Type B pancreatic cell (in vitro differentiated cells): ENCODE data around the gene SCEL. TPM values are rescaled to one million over a fixed set of nuclear protein-coding genes. Genes with fewer than 3 reads are reported as not detected.

Source experiments
- DNase-seq: peaks from one replicate; pipeline ENCODE4 v3.0.0; 2021; ENCODE audit warnings: mixed read lengths; ENCODE audit not compliant: unreplicated experiment; ENCODE audit errors: extremely low spot score
- H3K27ac Mint-ChIP-seq: 2 replicates; pipeline ENCODE4 v1.8.0; 2021; ENCODE audit warnings: mild to moderate bottlenecking, mixed read lengths
- H3K27me3 Mint-ChIP-seq: 2 replicates; pipeline ENCODE4 v1.8.0; 2021; ENCODE audit warnings: mixed read lengths
- H3K36me3 Mint-ChIP-seq: 2 replicates; pipeline ENCODE4 v1.8.0; 2021; ENCODE audit warnings: mixed read lengths
- H3K4me1 Mint-ChIP-seq: one replicate; pipeline ENCODE4 v1.8.0; 2021; ENCODE audit warnings: mixed read lengths; ENCODE audit not compliant: unreplicated experiment
- H3K4me3 Mint-ChIP-seq: 2 replicates; pipeline ENCODE4 v1.8.0; 2021; ENCODE audit warnings: mild to moderate bottlenecking, mixed read lengths
- H3K9me3 Mint-ChIP-seq: 2 replicates; pipeline ENCODE4 v1.8.0; 2021; ENCODE audit warnings: mixed read lengths
- total RNA-seq: library from RNA; stranded (reverse); gene quantifications from 2 replicates; pipeline ENCODE4 v1.2.1, GENCODE V29; 2021; ENCODE audit warnings: low replicate concordance
- TF ChIP-seq, protein P1 (sequence below): fragments of 200-600 bp; sonication (generic); conservative IDR thresholded peaks from 2 replicates; pipeline ENCODE4 v1.5.0; 2021; ENCODE audit warnings: antibody characterized with exemption, mild to moderate bottlenecking

SCEL gene
- total RNA-seq, 1 donor from 2014 or later = 102 TPM

DNA sequence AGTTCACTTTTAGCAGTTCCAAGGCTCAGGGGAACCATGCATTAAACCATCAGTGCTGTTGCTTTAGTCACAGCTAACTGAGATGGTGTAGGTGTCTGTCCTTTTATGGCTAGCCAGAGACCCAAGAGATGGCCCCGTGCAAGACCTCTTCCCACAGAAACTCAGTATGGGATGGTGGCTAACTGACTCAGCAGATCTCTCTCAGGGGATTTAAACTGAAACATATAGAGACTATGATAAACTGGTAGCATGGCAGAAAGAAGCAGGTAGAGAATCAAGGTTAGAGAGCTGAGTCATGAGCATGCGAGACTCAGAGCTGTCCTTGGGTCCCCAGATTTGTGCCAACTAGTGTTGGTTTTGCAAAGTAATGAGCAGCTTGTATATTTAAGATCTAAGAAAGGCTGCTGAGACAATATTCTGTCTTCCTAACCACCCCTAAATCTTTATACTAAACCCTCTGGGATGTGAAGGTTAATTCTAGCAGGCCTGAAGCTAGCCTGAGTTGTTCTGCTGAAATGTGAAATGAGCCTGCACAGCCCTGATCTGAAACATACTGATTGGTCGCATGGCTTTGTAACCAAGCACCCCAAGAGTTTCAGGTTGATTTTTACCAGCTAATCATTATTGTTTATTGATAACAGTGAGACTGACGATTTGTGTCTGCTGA lies 6.5 kb upstream of the SCEL start:
- no peak overlapping the region for H3K27ac Mint-ChIP-seq

DNA sequence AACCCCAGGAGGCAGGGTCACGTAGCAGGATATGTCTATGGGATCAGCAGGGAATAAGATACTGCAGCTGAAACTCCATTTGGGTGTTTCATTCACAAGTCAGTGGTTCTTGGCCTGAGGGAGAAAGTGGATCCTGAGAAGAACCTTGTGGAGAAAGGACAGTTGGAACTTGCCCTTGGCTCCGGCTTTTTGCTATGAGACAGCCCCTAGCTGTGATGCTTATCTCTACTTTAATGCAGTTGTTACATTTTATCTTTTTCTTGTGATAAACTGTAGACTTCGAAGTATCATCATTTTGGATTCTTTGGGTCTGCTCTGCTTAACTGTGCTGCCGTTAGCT lies 6.0 kb upstream of the SCEL start:
- Mint-ChIP-seq H3K9me3 (no peaks in the 10 kb centered on the region), H3K27ac (peak overlapping the region; percentile 12), H3K36me3 (no peaks in the 10 kb centered on the region), H3K27me3 (no peaks in the 10 kb centered on the region), H3K4me1 (peaks cover 4% of the 10 kb centered on the region), H3K4me3 (no peak overlapping the region)
- TF ChIP-seq, protein P1, sequence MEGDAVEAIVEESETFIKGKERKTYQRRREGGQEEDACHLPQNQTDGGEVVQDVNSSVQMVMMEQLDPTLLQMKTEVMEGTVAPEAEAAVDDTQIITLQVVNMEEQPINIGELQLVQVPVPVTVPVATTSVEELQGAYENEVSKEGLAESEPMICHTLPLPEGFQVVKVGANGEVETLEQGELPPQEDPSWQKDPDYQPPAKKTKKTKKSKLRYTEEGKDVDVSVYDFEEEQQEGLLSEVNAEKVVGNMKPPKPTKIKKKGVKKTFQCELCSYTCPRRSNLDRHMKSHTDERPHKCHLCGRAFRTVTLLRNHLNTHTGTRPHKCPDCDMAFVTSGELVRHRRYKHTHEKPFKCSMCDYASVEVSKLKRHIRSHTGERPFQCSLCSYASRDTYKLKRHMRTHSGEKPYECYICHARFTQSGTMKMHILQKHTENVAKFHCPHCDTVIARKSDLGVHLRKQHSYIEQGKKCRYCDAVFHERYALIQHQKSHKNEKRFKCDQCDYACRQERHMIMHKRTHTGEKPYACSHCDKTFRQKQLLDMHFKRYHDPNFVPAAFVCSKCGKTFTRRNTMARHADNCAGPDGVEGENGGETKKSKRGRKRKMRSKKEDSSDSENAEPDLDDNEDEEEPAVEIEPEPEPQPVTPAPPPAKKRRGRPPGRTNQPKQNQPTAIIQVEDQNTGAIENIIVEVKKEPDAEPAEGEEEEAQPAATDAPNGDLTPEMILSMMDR = no peak
- DNase-seq = no peak

More for the DNA sequence above, 6.5 kb upstream of the SCEL start:
- H3K9me3 Mint-ChIP-seq = peaks cover 2% of the 10 kb centered on the region
- no peak overlapping the region for H3K4me3 Mint-ChIP-seq
- no peaks in the 10 kb centered on the region for H3K27me3 Mint-ChIP-seq
- H3K36me3 Mint-ChIP-seq = no peaks in the 10 kb centered on the region
- peaks cover 4% of the 10 kb centered on the region for H3K4me1 Mint-ChIP-seq
- TF ChIP-seq, protein P1 = no peak
- no peak for DNase-seq

DNA sequence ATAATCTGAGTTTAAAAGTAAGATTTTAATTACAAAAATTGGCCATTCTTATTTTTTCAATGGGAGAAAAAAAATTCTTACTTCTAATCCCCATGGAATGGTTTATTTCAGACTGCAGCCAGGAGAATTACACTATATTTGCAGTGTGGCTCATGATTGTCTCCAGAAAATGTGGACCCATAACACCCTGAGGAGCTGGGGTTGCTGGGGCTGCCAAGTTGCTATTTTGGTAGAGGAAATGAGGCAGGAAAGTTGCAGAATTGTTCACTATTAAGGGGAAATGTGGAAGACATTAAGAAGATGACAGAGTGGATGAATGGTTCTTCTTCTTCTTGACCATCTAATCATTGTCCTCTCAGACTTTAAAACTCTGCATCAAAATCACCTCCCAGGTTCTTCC lies 4.6 kb upstream of the SCEL start:
- Mint-ChIP-seq H3K9me3 (no peaks in the 10 kb centered on the region), H3K4me1 (peaks cover 4% of the 10 kb centered on the region), H3K27ac (no peak overlapping the region), H3K36me3 (no peaks in the 10 kb centered on the region), H3K4me3 (no peak overlapping the region), H3K27me3 (no peaks in the 10 kb centered on the region)
- DNase-seq = no peak
- TF ChIP-seq, protein P1 = no peak

DNA sequence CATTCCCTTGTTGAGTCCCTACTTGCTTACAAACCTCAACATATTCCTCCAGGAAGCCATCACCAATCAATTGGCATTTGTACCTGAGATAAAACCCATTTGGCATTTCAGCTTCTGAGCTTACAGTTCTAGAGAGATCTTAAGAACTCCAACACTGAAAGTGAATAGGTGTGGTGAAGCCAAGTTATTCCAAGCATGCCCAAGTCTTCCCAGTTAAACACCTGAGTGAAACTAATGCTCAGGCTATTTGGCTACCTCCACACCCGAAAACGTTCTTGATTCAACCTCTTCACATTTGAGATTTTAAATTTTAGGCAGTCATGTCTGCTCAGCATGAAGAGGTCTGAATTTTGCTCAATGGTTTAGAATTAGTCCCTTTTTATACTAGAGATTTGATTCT lies 2.5 kb upstream of the SCEL start:
- no peak for DNase-seq
- Mint-ChIP-seq H3K9me3 (no peaks in the 10 kb centered on the region), H3K4me1 (peaks cover 13% of the 10 kb centered on the region), H3K27me3 (no peaks in the 10 kb centered on the region), H3K27ac (peak overlapping the region; percentile 90), H3K4me3 (no peak overlapping the region), H3K36me3 (no peaks in the 10 kb centered on the region)
- TF ChIP-seq, protein P1 = no peak

DNA sequence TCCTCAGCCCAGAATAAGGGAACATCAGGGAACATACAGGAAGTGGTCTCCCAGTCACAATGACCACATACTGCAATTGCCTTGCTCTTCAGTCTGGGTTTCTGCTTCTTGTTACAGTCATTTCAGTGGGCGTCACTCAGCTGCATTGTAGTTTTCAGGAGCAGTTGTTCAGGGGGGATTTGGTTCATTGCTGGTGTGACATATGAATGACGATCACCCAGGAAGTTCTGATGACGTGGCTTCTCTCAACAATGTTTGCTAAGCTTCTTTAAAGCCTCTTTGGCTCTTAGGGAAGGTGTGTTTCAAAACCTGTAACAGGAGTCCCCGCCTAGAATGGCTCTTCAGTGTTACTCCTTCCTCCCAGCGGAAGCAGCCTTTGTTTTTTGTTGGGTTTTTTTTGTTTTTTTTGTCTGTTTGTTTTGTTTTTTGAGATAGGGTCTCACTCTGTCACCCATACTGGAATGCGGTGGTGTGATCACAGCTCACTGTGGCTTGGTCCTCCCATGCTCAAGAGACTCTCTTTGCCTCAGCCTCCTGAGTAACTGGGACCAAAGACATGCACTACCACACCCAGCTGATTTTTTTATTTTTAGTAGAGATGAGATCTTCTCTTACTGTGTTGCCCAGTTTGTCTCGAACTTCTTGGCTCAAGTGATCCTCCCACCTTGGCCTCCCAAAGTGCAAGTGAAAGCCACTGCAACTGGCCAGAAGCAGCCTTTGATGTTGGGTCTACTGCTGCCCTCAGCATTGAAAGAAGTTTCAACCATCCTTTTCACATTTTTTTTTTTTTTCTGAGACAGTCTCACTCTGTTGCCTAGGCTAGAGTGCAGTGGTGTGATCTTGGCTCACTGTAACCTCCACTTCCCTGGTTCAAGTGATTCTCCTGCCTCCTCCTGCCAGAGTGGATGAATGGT lies 1.4 kb upstream of the SCEL start:
- Mint-ChIP-seq H3K27ac (peak overlapping the region; percentile 90), H3K36me3 (no peaks in the 10 kb centered on the region), H3K27me3 (no peaks in the 10 kb centered on the region), H3K9me3 (no peaks in the 10 kb centered on the region), H3K4me1 (peaks cover 13% of the 10 kb centered on the region), H3K4me3 (peak overlapping the region; percentile 61)
- no peak for DNase-seq
- TF ChIP-seq, protein P1 = no peak
